ENCODE data around the gene EIF3B.

GRCh38 chr7:2312267-2312929, 42.2 kb upstream of the EIF3B start:
- TF ChIP-seq EZH2 (IDR thresholded peaks at IDR 0.05; ENCODE audit: insufficient read depth, low read length) (no peak), CTCF (IDR thresholded peaks at IDR 0.05; ENCODE audit: insufficient read depth, low read depth, low read length) (no peak)
